ENCODE results near the gene NOA1. TPM values are rescaled to one million over a fixed set of nuclear protein-coding genes. Genes with fewer than 3 reads are reported as not detected.
A peak's percentile ranks its signal among the peaks of the same experiment; 100 is the strongest.

Gene NOA1
- total and polyA plus RNA-seq, 10 of the 15 experiments (the other 5 are each of a cell fraction or from before 2014, with no cell fraction given): 3.2 to 34.0 (median 17.6) TPM

DNA sequence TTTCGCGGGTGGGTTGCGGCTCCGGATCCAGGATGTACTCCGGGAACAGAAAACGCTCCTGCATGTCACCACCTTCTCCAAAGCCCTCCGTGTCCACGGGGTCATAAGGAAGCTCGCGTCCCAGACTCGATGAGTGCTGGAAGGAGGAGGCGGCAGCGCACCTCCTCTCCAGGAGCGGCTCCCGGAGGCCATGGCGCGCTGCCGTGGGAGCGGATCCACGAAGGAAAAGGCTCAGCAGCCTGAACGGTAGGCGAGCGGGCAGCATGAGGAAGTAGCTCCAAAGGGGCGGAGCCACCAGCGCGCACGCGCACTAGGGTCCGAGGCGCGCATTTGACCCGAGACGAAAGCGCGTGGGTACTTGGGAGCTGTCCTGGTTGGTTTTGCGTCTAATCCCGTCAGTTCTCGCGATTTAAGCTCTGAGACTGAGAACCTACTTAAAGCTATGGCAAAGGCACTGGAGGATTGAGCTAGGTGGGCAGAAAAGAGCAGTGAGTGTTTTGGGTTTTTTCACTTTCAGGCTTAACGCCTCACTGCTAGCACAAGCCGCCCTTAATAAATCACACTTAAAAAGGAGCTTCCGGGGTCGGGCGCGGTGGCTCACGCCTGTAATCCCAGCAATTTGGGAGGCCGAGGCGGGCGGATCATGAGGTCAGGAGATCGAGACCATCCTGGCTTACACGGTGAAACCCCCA lies at the start of gene NOA1 (continued):
- TF ChIP-seq, protein P1, sequence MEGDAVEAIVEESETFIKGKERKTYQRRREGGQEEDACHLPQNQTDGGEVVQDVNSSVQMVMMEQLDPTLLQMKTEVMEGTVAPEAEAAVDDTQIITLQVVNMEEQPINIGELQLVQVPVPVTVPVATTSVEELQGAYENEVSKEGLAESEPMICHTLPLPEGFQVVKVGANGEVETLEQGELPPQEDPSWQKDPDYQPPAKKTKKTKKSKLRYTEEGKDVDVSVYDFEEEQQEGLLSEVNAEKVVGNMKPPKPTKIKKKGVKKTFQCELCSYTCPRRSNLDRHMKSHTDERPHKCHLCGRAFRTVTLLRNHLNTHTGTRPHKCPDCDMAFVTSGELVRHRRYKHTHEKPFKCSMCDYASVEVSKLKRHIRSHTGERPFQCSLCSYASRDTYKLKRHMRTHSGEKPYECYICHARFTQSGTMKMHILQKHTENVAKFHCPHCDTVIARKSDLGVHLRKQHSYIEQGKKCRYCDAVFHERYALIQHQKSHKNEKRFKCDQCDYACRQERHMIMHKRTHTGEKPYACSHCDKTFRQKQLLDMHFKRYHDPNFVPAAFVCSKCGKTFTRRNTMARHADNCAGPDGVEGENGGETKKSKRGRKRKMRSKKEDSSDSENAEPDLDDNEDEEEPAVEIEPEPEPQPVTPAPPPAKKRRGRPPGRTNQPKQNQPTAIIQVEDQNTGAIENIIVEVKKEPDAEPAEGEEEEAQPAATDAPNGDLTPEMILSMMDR (IDR thresholded peaks at IDR 0.05 in 2 of 3, conservative IDR thresholded peaks at IDR 0.05 in 1 of 3; ENCODE audit: control insufficient read depth in 2 of 3, extremely low read depth in 1 of 3, insufficient read depth in 1 of 3, low read depth in 3 of 3, low read length in 3 of 3): no peak
- TF ChIP-seq JUND (IDR thresholded peaks at IDR 0.05; ENCODE audit: low read depth, low read length) (no peak), STAT3 (IDR thresholded peaks at IDR 0.05; ENCODE audit: low read depth, low read length) (no peak), E2F4 (IDR thresholded peaks at IDR 0.05; ENCODE audit: low read depth, low read length) (no peak), HDGF (IDR thresholded peaks at IDR 0.05) (no peak; the same call in 1 of the 2 replicates), TBL1XR1 (IDR thresholded peaks at IDR 0.05; ENCODE audit: low read depth, low read length) (no peak), KDM1A (IDR thresholded peaks at IDR 0.05; ENCODE audit: borderline replicate concordance) (no peak), PRDM15 (CRISPR knock-in tag; IDR thresholded peaks at IDR 0.05) (no peak), FOXM1 (IDR thresholded peaks at IDR 0.05; ENCODE audit: low read depth, low read length) (no peak), STAT1 (conservative IDR thresholded peaks at IDR 0.05) (no peak), CBX5 (IDR thresholded peaks at IDR 0.05; ENCODE audit: low read depth) (peak; percentile 78; the same call in 1 of the 2 replicates), ASH2L (IDR thresholded peaks at IDR 0.05; ENCODE audit: borderline replicate concordance, low read depth) (peak; percentile 46; the same call in 1 of the 2 replicates), ZZZ3 (IDR thresholded peaks at IDR 0.05; ENCODE audit: control insufficient read depth, insufficient read length, low read depth) (no peak), PKNOX1 (IDR thresholded peaks at IDR 0.05) (peak; percentile 41; the same call in 1 of the 2 replicates), RBBP5 (conservative IDR thresholded peaks at IDR 0.05) (no peak), IKZF1 (conservative IDR thresholded peaks at IDR 0.05) (peak; percentile 87)
- TF ChIP-seq, protein P2, sequence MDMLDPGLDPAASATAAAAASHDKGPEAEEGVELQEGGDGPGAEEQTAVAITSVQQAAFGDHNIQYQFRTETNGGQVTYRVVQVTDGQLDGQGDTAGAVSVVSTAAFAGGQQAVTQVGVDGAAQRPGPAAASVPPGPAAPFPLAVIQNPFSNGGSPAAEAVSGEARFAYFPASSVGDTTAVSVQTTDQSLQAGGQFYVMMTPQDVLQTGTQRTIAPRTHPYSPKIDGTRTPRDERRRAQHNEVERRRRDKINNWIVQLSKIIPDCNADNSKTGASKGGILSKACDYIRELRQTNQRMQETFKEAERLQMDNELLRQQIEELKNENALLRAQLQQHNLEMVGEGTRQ (IDR thresholded peaks at IDR 0.05; ENCODE audit: borderline replicate concordance, low read depth, low read length): no peak
- TF ChIP-seq, protein P3, sequence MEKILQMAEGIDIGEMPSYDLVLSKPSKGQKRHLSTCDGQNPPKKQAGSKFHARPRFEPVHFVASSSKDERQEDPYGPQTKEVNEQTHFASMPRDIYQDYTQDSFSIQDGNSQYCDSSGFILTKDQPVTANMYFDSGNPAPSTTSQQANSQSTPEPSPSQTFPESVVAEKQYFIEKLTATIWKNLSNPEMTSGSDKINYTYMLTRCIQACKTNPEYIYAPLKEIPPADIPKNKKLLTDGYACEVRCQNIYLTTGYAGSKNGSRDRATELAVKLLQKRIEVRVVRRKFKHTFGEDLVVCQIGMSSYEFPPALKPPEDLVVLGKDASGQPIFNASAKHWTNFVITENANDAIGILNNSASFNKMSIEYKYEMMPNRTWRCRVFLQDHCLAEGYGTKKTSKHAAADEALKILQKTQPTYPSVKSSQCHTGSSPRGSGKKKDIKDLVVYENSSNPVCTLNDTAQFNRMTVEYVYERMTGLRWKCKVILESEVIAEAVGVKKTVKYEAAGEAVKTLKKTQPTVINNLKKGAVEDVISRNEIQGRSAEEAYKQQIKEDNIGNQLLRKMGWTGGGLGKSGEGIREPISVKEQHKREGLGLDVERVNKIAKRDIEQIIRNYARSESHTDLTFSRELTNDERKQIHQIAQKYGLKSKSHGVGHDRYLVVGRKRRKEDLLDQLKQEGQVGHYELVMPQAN (conservative IDR thresholded peaks at IDR 0.05): no peak; the same call in 1 of the 2 replicates
